Panc1 (cell line): ENCODE data around the gene LINC00305.

Experiments
- POLR2AphosphoS5 ChIP-seq: IDR thresholded peaks from 2 replicates; pipeline ENCODE4 v1.6.1; 2012; ENCODE audit warnings: mild to moderate bottlenecking, low read depth, low read length, moderate library complexity
- TCF7L2 ChIP-seq: IDR thresholded peaks from 2 replicates; pipeline ENCODE4 v1.6.1; 2011; ENCODE audit warnings: mild to moderate bottlenecking, low read depth, low read length, inconsistent platforms
- TF ChIP-seq, protein P1 (sequence below): fragments of 450-650 bp; IDR thresholded peaks from 2 replicates; pipeline ENCODE4 v1.5.1; 2017; ENCODE audit warnings: mild to moderate bottlenecking
- TF ChIP-seq, protein P2 (sequence below), 2 experiments: IDR thresholded peaks; 2 replicates each; pipeline ENCODE4 v1.6.1; 2011 to 2012; ENCODE audit warnings: low read depth in 2 of 2, control low read depth in 1 of 2, low read length in 1 of 2, mild to moderate bottlenecking in 1 of 2, moderate library complexity in 1 of 2; ENCODE audit not compliant: insufficient read depth in 1 of 2

DNA sequence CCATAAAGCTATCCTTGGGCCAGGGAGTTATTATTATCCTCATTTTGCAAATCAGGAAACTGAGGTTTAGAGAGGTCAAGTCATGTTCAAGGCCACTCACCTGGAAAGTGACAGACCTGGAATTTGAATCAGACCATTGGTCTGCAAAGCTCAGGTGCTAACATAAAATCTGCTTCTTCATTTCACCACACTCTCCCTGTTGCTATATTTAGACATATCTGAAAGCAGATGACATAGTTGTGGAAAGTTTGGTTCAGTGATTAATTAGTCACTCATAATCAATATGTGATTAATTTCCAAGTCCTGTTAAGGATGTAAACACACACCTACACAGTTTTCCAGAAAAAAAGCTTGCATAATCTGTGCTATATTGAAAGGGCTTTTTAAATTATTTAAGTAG is 57.4 kb downstream of the LINC00305 start:
- TF ChIP-seq POLR2AphosphoS5 (no peak), TCF7L2 (no peak)
- TF ChIP-seq, protein P1, sequence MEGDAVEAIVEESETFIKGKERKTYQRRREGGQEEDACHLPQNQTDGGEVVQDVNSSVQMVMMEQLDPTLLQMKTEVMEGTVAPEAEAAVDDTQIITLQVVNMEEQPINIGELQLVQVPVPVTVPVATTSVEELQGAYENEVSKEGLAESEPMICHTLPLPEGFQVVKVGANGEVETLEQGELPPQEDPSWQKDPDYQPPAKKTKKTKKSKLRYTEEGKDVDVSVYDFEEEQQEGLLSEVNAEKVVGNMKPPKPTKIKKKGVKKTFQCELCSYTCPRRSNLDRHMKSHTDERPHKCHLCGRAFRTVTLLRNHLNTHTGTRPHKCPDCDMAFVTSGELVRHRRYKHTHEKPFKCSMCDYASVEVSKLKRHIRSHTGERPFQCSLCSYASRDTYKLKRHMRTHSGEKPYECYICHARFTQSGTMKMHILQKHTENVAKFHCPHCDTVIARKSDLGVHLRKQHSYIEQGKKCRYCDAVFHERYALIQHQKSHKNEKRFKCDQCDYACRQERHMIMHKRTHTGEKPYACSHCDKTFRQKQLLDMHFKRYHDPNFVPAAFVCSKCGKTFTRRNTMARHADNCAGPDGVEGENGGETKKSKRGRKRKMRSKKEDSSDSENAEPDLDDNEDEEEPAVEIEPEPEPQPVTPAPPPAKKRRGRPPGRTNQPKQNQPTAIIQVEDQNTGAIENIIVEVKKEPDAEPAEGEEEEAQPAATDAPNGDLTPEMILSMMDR = no peak
- TF ChIP-seq, protein P2, sequence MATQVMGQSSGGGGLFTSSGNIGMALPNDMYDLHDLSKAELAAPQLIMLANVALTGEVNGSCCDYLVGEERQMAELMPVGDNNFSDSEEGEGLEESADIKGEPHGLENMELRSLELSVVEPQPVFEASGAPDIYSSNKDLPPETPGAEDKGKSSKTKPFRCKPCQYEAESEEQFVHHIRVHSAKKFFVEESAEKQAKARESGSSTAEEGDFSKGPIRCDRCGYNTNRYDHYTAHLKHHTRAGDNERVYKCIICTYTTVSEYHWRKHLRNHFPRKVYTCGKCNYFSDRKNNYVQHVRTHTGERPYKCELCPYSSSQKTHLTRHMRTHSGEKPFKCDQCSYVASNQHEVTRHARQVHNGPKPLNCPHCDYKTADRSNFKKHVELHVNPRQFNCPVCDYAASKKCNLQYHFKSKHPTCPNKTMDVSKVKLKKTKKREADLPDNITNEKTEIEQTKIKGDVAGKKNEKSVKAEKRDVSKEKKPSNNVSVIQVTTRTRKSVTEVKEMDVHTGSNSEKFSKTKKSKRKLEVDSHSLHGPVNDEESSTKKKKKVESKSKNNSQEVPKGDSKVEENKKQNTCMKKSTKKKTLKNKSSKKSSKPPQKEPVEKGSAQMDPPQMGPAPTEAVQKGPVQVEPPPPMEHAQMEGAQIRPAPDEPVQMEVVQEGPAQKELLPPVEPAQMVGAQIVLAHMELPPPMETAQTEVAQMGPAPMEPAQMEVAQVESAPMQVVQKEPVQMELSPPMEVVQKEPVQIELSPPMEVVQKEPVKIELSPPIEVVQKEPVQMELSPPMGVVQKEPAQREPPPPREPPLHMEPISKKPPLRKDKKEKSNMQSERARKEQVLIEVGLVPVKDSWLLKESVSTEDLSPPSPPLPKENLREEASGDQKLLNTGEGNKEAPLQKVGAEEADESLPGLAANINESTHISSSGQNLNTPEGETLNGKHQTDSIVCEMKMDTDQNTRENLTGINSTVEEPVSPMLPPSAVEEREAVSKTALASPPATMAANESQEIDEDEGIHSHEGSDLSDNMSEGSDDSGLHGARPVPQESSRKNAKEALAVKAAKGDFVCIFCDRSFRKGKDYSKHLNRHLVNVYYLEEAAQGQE (IDR thresholded peaks at IDR 0.05; ENCODE audit: insufficient read depth in 1 of 2, low read depth in 2 of 2, low read length in 1 of 2) = no peak
